HepG2 (cell line): ENCODE measurements around the gene PGGT1B. TPM values are rescaled to one million over a fixed set of nuclear protein-coding genes. Genes with fewer than 3 reads are reported as not detected.

Experiments used
- MAX ChIP-seq: IDR thresholded peaks from 2 replicates; pipeline ENCODE4 v1.6.1; 2012; ENCODE audit warnings: inconsistent platforms
- PREB ChIP-seq: sonication (generic); formaldehyde crosslinking; IDR thresholded peaks from 2 replicates; pipeline ENCODE4 v1.4.0; 2020; ENCODE audit warnings: missing genetic modification reagents
- SRSF1 ChIP-seq: fragments of 200-400 bp; formaldehyde crosslinking; optimal IDR thresholded peaks from 2 replicates; pipeline ENCODE3; 2017; ENCODE audit warnings: mild to moderate bottlenecking, low read depth, low read length, moderate library complexity
- ZBTB42 ChIP-seq: sonication (generic); formaldehyde crosslinking; IDR thresholded peaks from 2 replicates; pipeline ENCODE4 v1.5.0; 2020; ENCODE audit warnings: mild to moderate bottlenecking, missing genetic modification reagents
- ZNF224 ChIP-seq: sonication (generic); formaldehyde crosslinking; IDR thresholded peaks from 2 replicates; pipeline ENCODE4 v1.5.0; 2020; ENCODE audit warnings: mild to moderate bottlenecking, missing genetic modification reagents
- ZNF382 ChIP-seq: sonication (generic); formaldehyde crosslinking; IDR thresholded peaks from 2 replicates; pipeline ENCODE4 v1.5.0; 2020; ENCODE audit warnings: missing genetic modification reagents, mild to moderate bottlenecking, borderline replicate concordance
- ZNF407 ChIP-seq: sonication (generic); formaldehyde crosslinking; IDR thresholded peaks from one replicate; pipeline ENCODE4 v1.5.1; 2020; ENCODE audit warnings: mild to moderate bottlenecking, missing genetic modification reagents; ENCODE audit errors: not compliant biosample characterization
- ZNF598 ChIP-seq: sonication (generic); formaldehyde crosslinking; IDR thresholded peaks from 2 replicates; pipeline ENCODE4 v1.5.1; 2020; ENCODE audit warnings: mild to moderate bottlenecking, missing genetic modification reagents, borderline replicate concordance
- ZNF687 ChIP-seq: sonication (generic); formaldehyde crosslinking; IDR thresholded peaks from 2 replicates; pipeline ENCODE4 v1.5.1; 2020; ENCODE audit warnings: mild to moderate bottlenecking, missing genetic modification reagents, moderate library complexity
- ZNF746 ChIP-seq: sonication (generic); formaldehyde crosslinking; IDR thresholded peaks from 2 replicates; pipeline ENCODE4 v1.8.0; 2022; ENCODE audit warnings: mild to moderate bottlenecking, missing genetic modification reagents
- ZNF768 ChIP-seq: sonication (generic); formaldehyde crosslinking; IDR thresholded peaks from 2 replicates; pipeline ENCODE4 v1.4.0; 2020; ENCODE audit warnings: missing genetic modification reagents
- ZNF839 ChIP-seq: sonication (generic); formaldehyde crosslinking; IDR thresholded peaks from 2 replicates; pipeline ENCODE4 v1.4.0; 2020; ENCODE audit warnings: missing genetic modification reagents, mild to moderate bottlenecking, borderline replicate concordance
- polyA plus RNA-seq, 8 experiments: library from polyadenylated mRNA; depleted of rRNA in 3 of 8; stranded (reverse) in 7 of 8; unstranded in 1 of 8; fragments of >200 nt; fragmentation: Illumina TruSeq in 4 of 8; extraction: Trizol in 4 of 8; gene quantifications; 2 replicates each; pipeline versions ENCODE4 v1.2.1 to v1.2.3, GENCODE V29; 2011 to 2016; ENCODE audit warnings: low read depth in 4 of 8, missing spikeins in 1 of 8, mixed read lengths in 1 of 8; ENCODE audit not compliant: insufficient read depth in 1 of 8
- total RNA-seq, 5 experiments: library from RNA; depleted of rRNA; stranded (reverse); fragments of >200 nt; fragmentation: Illumina TruSeq; extraction: Trizol; gene quantifications; 2 replicates each; pipeline ENCODE4 v1.2.3, GENCODE V29; 2016; ENCODE audit warnings: low read depth in 1 of 5

PGGT1B gene
- total and polyA plus RNA-seq, 2 of the 13 experiments (the other 11 are each of a cell fraction or from before 2014, with no cell fraction given): 2.4 to 42.7 TPM

- TF ChIP-seq ZNF407 (CRISPR knock-in tag) (no peak), ZBTB42 (0 out of 2 replicates have a peak, but pooled peaks have one; percentile 42), ZNF839 (no peak), ZNF746 (CRISPR knock-in tag) (no peak), ZNF687 (CRISPR knock-in tag) (peak; percentile 95), ZNF768 (CRISPR knock-in tag) (peak; percentile 44; the same call in 1 of the 2 replicates), MAX (peak; percentile 65), SRSF1 (no peak), PREB (no peak), ZNF224 (CRISPR knock-in tag) (no peak), ZNF598 (CRISPR knock-in tag) (peak; percentile 44; the same call in 1 of the 2 replicates), ZNF382 (CRISPR knock-in tag) (no peak)
Measured at GRCh38 chr5:115296124-115297022, 33.7 kb upstream of the PGGT1B start, which contains the start of gene CCDC112 (continued).
